CD4-positive, alpha-beta T cell treated with Interleukin-4 for 1 hour (primary cell): ENCODE measurements around the gene RPL37A.
"Not testable (repeated sequence)": the region's sequence is repeated elsewhere in the genome, so short reads cannot be mapped to it uniquely, and the experiment has no call there.

Experiments used
- DNase-seq, 2 donors: peaks; one replicate each; pipeline ENCODE4 v3.0.0-alpha.2; 2020 to 2022

RPL37A gene

DNA sequence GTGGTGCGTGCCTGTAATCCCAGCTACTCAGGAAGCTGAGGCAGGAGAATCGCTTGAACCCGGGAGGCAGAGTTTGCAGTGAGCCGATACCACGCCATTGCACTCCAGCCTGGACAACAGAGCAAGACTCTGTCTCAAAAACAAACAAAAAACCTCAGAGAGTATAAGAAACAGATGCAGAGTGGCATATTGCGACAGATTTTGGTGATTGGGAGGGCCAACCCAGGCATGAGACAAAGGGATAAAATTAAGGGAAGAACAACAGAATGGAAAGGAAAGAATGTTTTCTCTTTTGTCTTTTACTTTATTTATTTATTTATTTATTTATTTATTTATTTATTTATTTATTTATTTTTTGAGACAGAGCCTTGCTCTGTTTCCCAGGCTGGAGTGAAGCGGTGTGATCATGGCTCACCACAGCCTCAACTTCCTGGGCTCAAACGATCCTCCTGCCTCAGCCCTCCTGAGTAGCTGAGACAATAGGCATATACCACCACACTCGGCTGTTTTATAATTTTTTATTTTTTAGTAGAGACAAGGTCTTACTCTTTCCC, 20.0 kb downstream of the RPL37A start:
- not testable (repeated sequence) for DNase-seq

GRCh38 chr2:216519154-216519762, 20.6 kb downstream of the RPL37A start:
- peak; percentile 43 to 54 for DNase-seq

GRCh38 chr2:216520112-216520511, 21.5 kb downstream of the RPL37A start:
- DNase-seq, result no peak

DNA sequence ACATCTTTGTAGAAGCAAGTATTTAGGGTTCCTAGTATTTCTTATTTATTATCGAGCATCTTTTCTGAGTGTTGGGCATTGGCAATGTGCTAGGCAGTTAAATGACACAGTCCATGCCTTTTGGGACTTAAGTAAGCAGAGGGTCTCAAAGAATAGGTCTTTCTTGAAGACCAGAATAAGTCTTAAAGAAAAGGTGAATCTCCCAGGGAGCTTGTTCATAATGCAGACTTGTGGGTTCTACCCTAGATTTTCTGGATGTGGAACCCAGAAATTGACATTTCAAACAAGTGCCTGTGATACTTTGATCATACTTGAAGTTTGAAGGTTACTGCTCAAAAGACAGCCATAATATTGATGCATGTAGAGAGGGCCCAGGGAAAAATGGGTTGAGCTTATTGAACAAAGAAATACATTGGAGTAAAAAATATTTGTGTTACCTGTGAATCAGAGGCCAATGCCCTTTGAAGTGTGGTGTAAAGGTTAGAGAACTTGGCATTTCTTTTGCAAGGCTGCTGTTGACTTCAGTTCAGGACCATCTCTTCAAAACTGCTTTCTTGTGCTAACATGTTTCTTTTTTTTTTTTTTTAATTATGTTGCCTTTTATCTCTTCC, 24.4 kb downstream of the RPL37A start:
- no peak for DNase-seq

- no peak for DNase-seq
Observed at GRCh38 chr2:216525972-216526371, 27.3 kb downstream of the RPL37A start.

DNA sequence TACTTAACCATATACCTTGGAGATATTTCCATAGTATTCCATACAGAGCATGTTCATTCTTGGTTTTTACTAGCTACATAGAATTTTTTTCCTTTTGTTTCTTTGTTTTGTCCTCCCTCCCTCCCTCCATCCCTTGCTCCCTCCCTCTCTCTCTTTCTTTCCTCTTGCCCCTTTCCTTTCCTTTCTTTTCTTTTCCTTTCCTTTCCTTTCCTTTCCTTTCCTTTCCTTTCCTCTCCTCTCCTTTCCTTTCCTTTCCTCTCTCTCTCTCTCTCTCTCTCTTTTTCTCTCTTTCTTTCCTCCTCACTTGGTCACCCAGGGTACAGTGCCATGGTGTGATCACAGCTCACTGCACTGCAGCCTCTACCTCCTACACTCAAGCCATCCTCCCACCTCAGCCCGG, 28.3 kb downstream of the RPL37A start:
- DNase-seq, result no peak

- no peak for DNase-seq
Observed at GRCh38 chr2:216527600-216527999, 29.0 kb downstream of the RPL37A start.

GRCh38 chr2:216532562-216532961, 33.9 kb downstream of the RPL37A start:
- DNase-seq, result no peak

DNA sequence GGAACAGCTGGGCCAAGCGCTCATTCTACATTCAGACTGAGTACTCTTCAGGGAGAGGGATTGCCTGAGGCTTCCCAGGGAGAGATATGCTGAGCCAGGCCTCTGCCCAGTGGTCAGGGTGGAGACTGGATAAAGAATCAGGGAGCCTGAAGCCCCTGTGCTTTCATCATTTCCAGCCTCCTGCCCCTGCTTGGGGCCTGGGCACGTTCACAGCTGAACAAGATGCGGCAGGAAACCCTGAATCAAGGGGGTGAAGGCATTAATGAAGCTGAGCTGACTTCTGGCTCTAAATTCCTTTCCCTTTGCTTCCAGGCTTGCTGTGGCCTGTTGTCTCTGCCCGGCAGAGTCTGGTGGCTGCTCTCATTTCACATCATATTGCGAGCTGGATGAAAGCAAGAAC, 35.0 kb downstream of the RPL37A start:
- DNase-seq, result no peak

DNA sequence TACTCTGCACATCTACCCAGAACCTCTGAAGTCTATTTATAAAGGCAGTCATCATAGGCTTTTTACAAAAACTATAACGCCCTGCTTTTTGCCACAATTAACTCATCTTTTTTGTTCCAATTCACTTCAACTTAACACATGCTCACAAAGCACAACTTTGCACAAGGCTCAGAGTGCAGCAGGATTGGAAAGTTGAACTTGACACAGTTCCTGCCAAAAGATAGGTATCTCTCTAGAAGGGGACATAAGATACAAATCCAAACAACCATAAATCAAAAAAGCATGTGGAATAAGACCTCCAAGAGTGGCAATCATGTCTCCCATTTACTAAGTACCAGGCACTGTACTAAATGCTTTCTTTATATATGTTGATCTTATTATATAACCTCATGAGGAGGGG, 36.2 kb downstream of the RPL37A start:
- no peak for DNase-seq

- DNase-seq, result no peak
Observed at GRCh38 chr2:216535454-216535995, 36.9 kb downstream of the RPL37A start.

DNA sequence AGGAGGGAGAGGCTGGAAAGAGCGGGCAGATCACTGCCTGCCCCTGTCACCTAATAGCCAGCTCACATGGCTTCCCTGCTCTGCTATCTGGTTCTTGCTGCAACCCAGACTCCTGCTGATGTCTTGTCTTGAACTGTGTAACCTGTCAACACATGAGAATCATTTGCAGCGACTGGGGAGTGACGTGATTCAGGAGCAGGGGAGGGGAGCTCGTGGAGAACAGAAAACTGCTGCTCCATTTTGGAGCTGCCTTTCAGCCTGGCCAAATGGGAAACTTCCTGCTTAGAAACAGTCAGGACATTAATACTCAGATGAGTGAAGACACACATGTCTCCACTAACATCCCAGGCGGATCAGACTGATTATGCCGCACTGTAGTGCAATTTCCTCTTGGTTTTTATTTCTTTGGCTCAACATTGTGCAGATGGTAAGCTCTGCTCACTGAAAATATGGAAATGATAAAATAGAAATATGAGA, 38.1 kb downstream of the RPL37A start:
- no peak for DNase-seq

- DNase-seq, result no peak
Observed at GRCh38 chr2:216537366-216537765, 38.7 kb downstream of the RPL37A start.

DNA sequence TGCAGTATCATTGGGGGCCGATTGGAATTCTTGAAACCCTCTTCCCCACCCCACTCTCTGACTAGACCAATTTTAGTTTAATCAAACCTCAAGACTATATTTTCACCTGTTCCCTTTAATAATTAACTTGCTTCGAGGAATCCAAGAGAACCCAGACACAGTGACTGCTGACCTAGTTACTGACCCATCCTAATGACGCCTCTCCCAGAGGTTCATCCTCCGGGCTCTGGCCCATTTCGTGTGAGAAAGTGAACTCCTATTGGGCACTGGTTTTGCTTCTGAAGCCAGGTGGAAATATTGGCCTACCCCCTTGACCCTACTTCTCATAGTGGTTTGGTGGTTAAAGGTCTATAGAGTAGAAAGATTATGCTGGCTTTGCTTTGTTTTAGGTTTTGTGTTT, 39.9 kb downstream of the RPL37A start:
- DNase-seq, result no peak

DNA sequence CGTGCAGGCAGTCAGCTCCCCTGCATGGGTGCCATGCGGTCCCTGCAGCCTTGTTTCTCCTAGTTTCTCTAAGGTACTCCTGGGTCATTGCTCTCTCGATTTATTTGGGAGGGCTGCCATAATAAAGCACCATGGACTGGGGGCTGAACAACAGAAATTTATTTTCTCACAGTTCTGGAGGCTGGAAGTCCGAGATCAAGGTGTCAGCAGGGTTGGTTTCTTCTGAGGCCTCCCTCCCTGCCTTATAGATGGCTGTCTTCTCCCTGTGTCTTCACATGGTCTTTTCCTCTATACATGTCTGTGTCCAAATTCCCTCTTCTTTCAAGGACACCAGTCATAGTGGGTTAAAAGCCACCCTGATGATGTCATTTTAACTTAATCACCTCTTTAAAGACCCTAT, 40.5 kb downstream of the RPL37A start:
- DNase-seq, result no peak

DNA sequence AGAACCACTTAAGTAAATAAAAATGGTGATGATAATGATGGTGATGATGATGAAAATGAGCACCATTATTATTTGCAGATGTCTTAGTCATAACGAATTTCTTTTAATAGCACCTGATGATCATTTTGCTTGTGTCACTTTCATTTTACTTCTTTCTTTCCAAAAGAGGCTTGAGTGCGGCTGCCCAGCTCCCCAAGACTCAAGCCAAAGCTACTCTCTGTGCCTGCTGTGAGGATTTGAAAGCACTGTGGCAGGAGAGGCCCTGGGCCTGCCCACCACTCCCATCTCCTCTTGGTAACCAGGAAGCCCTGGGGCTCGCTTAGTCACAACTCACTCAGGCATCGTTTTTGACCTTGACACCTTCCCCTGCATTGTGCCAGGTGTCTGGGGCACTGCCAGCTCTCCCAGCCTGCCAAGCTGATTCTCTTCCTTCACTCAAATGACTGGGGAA, 41.2 kb downstream of the RPL37A start:
- no peak for DNase-seq

GRCh38 chr2:216540920-216541319, 42.3 kb downstream of the RPL37A start:
- DNase-seq, result no peak

DNA sequence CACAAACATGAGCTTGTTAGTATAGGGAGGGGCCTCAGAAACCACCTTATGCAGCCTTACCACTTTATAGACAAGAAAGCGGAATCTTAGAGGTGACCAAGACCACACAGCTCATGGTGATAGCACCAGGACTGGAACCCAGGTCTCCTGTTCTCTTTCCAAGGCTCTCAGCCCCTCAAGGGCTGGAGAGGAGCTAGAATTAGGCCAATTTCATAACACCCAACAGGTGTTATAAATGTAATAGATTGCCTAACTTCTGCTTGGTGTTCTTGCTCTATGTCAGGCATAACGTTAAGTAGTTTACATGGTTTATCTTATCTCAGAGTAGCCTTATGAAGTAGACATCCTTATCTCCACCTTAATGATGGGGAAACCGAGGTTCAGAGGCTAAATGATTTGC, 42.9 kb downstream of the RPL37A start:
- DNase-seq, result no peak

DNA sequence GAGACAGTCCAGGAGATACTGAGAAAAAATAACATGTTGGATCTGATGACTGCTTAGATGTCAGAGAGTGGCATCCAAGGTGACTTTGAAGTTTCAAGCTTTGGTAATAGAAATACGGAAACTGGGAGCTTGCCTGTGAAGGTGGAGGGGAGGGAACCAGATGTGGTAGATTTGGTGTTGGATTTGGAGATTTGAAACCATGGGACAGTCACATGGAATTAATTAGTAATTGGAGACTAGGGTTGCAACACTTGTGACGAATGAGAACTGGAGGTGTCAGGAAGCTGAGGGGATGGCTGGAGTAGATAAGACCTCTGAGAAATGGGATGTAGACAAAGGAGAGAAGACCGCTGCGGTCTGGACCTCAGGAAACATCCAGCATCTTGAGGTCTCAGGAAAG, 46.7 kb downstream of the RPL37A start:
- DNase-seq, result no peak

GRCh38 chr2:216546241-216546640, 47.6 kb downstream of the RPL37A start:
- no peak for DNase-seq

DNA sequence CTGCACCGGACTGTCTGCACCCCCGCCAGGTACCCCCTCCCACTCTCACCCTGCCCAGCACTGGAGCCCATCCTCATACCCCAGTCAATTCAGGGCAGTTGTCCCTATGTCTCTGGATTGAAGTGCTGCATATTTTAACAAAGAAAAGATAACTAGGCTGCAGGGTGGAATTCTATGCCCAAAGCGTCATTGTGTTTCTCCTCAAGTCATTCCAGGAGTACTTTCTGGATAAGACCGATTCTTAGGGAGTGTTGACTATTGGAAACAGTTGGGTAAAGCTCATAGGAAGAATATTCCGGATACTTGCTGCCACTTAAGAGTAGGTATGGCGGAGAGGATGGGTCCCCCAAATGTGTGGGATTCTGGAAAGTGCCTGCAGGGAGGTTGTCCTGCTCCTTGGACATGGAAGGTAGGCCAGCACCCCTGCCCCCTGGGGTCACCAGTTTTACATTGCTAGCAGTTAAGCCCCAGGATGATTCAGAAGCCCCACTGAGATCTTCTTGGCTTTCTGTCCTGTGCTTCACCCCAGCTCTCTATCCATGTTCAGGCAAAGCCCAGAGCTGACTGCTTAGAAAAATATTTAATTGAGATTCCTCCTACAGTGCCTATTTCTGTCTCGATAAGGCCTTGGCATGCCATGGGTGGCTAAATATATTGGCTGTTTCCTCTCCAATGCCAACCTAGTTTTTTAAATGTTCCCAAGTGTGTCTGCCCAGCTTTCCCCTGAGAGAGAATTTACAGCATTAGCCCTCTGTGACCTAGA, 48.2 kb downstream of the RPL37A start:
- no peak for DNase-seq

- DNase-seq, result no peak
Observed at GRCh38 chr2:216548901-216549331, 50.3 kb downstream of the RPL37A start.

DNA sequence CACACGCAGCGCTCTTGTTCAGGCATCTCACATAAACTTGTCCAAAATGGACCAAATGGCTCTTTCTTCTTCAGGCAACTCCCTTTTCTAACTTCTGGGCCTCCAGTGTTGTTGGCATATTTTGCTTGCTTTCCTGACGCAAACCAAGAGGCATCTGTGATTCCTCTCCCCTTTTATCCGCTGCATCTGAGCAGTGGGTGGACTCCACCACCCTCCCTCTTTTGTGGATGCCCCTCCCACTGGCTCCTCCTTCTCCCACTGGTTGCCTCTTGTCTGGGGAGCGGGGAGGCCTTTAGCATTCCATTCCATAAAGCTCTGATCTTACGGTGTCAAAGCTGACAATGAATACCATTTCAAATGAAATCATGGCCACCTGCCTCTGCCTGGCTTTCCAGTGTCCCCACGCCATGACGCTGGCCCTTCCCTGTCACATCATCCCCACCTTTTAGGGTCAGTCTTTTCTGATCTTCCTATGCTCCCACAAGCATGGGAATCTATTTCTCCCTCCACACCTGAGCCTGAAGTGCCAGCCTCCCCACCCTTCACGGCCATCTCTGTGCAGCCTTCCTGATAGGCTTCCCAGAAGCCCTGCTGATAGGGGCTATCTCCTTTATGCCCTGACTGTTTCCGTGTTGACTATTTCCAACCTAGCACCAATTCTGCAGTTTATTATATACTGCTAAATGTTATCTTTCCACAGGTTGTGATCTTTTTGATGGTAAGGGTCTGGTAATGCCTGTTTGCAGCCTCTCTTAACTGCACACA, 51.5 kb downstream of the RPL37A start:
- no peak for DNase-seq
